Measurements from ENCODE around the gene TGFB3. TPM values are rescaled to one million over a fixed set of nuclear protein-coding genes. Genes with fewer than 3 reads are reported as not detected.

The TGFB3 gene
- total RNA-seq, 2 experiments from 2014 or later = 8.4 to 11.8 TPM

- POLR2A ChIA-PET = interaction anchor here (1.1 to 1.7 kb wide), 2 partner anchors 271 to 684 kb away, joined by 3 to 9 read pairs; no protein-coding TSS in a partner anchor
- Mint-ChIP-seq H3K9me3 (no peaks in the 10 kb centered on the region), H3K4me1 (ENCODE audit: low read depth) (peaks cover 41% of the 10 kb centered on the region), H3K4me3 (peak overlapping the region; percentile 42), H3K36me3 (ENCODE audit: low read depth) (no peaks in the 10 kb centered on the region), H3K27me3 (no peaks in the 10 kb centered on the region), H3K27ac (peak overlapping the region; percentile 83)
- DNase-seq = no peak
- CTCF ChIA-PET = interaction anchor here (1.5 to 4.0 kb wide), 2 partner anchors 73 to 74 kb away, joined by 12 to 52 read pairs; no protein-coding TSS in a partner anchor
- H3K9me3 ChIP-seq (ENCODE audit: control insufficient read depth in 1 of 2, insufficient read depth in 1 of 2, low read length in 2 of 2) = no peaks in the 10 kb centered on the region
- no peak overlapping the region for H3K4me3 ChIP-seq (ENCODE audit: low read length)
- H3K36me3 ChIP-seq (ENCODE audit: insufficient read depth, low read length) = no peaks in the 10 kb centered on the region
- H3K27ac ChIP-seq (ENCODE audit: low read depth in 1 of 2, low read length in 2 of 2) = no peak overlapping the region
- intact Hi-C loops (cut with DNase I, micrococcal nuclease) = loop anchor here (5.0 to 10.0 kb wide), 5 partner anchors 172 to 1477 kb away; partner anchors contain the start of genes AHSA1 (in 1 of the 2), CIPC (in 1 of the 2), FLVCR2 (in 1 of the 2) and GPATCH2L (in 1 of the 2)
- ATAC-seq (ENCODE audit: poor library complexity) = no peak
- H3K4me1 ChIP-seq (ENCODE audit: insufficient read depth, low read length) = peaks cover 44% of the 10 kb centered on the region
- no peaks in the 10 kb centered on the region for H3K27me3 ChIP-seq (ENCODE audit: control insufficient read depth in 1 of 2, insufficient read depth in 2 of 2, low read length in 2 of 2)
- TF ChIP-seq CTCF (IDR thresholded peaks at IDR 0.05) = no peak
Measured at GRCh38 chr14:75979648-75980565, 1.9 kb downstream of the TGFB3 start.

GRCh38 chr14:75979071-75979571 lies 2.7 kb downstream of the TGFB3 start:
- H3K9me3 Mint-ChIP-seq = no peaks in the 10 kb centered on the region
- Histone ChIP-seq H3K4me3 (ENCODE audit: low read length) (no peak overlapping the region), H3K27ac (ENCODE audit: low read depth in 1 of 2, low read length in 2 of 2) (no peak overlapping the region), H3K36me3 (ENCODE audit: insufficient read depth, low read length) (no peaks in the 10 kb centered on the region), H3K4me1 (ENCODE audit: insufficient read depth, low read length) (peaks cover 44% of the 10 kb centered on the region), H3K27me3 (ENCODE audit: control insufficient read depth in 1 of 2, insufficient read depth in 2 of 2, low read length in 2 of 2) (no peaks in the 10 kb centered on the region), H3K9me3 (ENCODE audit: control insufficient read depth in 1 of 2, insufficient read depth in 1 of 2, low read length in 2 of 2) (no peaks in the 10 kb centered on the region)
- DNase-seq = peak in 5 of 14 experiments; percentile 9 to 52 (median 31)
- no peaks in the 10 kb centered on the region for H3K27me3 Mint-ChIP-seq
- CTCF ChIA-PET = interaction anchor here (1.5 kb wide), 1 partner anchor 72 kb away, joined by 12 read pairs; no protein-coding TSS in a partner anchor
- no peaks in the 10 kb centered on the region for H3K36me3 Mint-ChIP-seq (ENCODE audit: low read depth)
- POLR2A ChIA-PET = interaction anchor here (1.1 to 1.7 kb wide), 2 partner anchors 270 to 684 kb away, joined by 3 to 9 read pairs; no protein-coding TSS in a partner anchor
- intact Hi-C loops (cut with DNase I, micrococcal nuclease) = loop anchor here in 1 of 2 experiments (5.0 kb wide), 1 partner anchor 1367 kb away; the partner anchor contains the start of gene LTBP2
- peak overlapping the region; percentile 24 for H3K27ac Mint-ChIP-seq
- no peak for ATAC-seq (ENCODE audit: poor library complexity)
- H3K4me1 Mint-ChIP-seq (ENCODE audit: low read depth) = peaks cover 39% of the 10 kb centered on the region
- TF ChIP-seq CTCF (IDR thresholded peaks at IDR 0.05) = peak; percentile 19
- no peak overlapping the region for H3K4me3 Mint-ChIP-seq

- CTCF ChIA-PET = interaction anchor here (1.5 kb wide), 1 partner anchor 72 kb away, joined by 12 read pairs; no protein-coding TSS in a partner anchor
- intact Hi-C loops (cut with DNase I, micrococcal nuclease) = loop anchor here in 1 of 2 experiments (5.0 kb wide), 1 partner anchor 1366 kb away; the partner anchor contains the start of gene LTBP2
- no peak overlapping the region for H3K4me3 Mint-ChIP-seq
- no peaks in the 10 kb centered on the region for H3K9me3 Mint-ChIP-seq
- H3K36me3 ChIP-seq (ENCODE audit: insufficient read depth, low read length) = no peaks in the 10 kb centered on the region
- no peaks in the 10 kb centered on the region for H3K27me3 Mint-ChIP-seq
- H3K27me3 ChIP-seq (ENCODE audit: control insufficient read depth in 1 of 2, insufficient read depth in 2 of 2, low read length in 2 of 2) = no peaks in the 10 kb centered on the region
- no peak for TF ChIP-seq CTCF (IDR thresholded peaks at IDR 0.05)
- ATAC-seq (ENCODE audit: poor library complexity) (peak; percentile 49), DNase-seq (peak in 10 of 14 experiments; percentile 12 to 57 (median 32))
- peak overlapping the region; percentile 63 for H3K27ac Mint-ChIP-seq
- H3K4me3 ChIP-seq (ENCODE audit: low read length) = no peak overlapping the region
- H3K4me1 Mint-ChIP-seq (ENCODE audit: low read depth) = peaks cover 39% of the 10 kb centered on the region
- H3K9me3 ChIP-seq (ENCODE audit: control insufficient read depth in 1 of 2, insufficient read depth in 1 of 2, low read length in 2 of 2) = no peaks in the 10 kb centered on the region
- H3K4me1 ChIP-seq (ENCODE audit: insufficient read depth, low read length) = peaks cover 44% of the 10 kb centered on the region
- no peak overlapping the region for H3K27ac ChIP-seq (ENCODE audit: low read depth in 1 of 2, low read length in 2 of 2)
- H3K36me3 Mint-ChIP-seq (ENCODE audit: low read depth) = no peaks in the 10 kb centered on the region
- POLR2A ChIA-PET = interaction anchor here (1.1 to 1.7 kb wide), 2 partner anchors 269 to 683 kb away, joined by 3 to 9 read pairs; no protein-coding TSS in a partner anchor
Measured at GRCh38 chr14:75978249-75978731, 3.5 kb downstream of the TGFB3 start.
